Kidney epithelial cell (primary cell): Measurements from ENCODE around the gene GAB3. TPM values are rescaled to one million over a fixed set of nuclear protein-coding genes. Genes with fewer than 3 reads are reported as not detected.

Experiments
- total RNA-seq: library from RNA; depleted of rRNA; stranded (reverse); fragments of >200 nt; gene quantifications from 2 replicates; pipeline ENCODE4 v1.2.3, GENCODE V29; 2015

Gene GAB3
- total RNA-seq, 1 donor from 2014 or later, result 0.42 TPM

Other genes with a start within 250 kb of the GAB3 start
- 30.3 and 32.3 TPM in 2 replicates for gene FAM3A, start 234.8 kb downstream of the GAB3 start, total RNA-seq
- 39.2 and 47.0 TPM in 2 replicates for gene G6PD, start 204.2 kb downstream of the GAB3 start, total RNA-seq
- 14.6 and 16.7 TPM in 2 replicates for gene IKBKG, start 203.5 kb downstream of the GAB3 start, total RNA-seq
- gene CTAG1A, start 165.9 kb downstream of the GAB3 start, total RNA-seq, result not detected in 2 replicates
- not detected in 2 replicates for gene CTAG1B, start 131.8 kb downstream of the GAB3 start, total RNA-seq
- not detected in 2 replicates for gene CTAG2, start 97.5 kb downstream of the GAB3 start, total RNA-seq
- 32.3 and 43.8 TPM in 2 replicates for gene DKC1, start 11.8 kb upstream of the GAB3 start, total RNA-seq
- 7.7 and 9.3 TPM in 2 replicates for gene MPP1, start 54.4 kb upstream of the GAB3 start, total RNA-seq
- not detected in 2 replicates for gene SMIM9, start 83.6 kb upstream of the GAB3 start, total RNA-seq
- gene F8A1, start 135.3 kb upstream of the GAB3 start, total RNA-seq, result 14.9 and 19.0 TPM in 2 replicates